Measurements from ENCODE around the gene ZNF654. TPM values are rescaled to one million over a fixed set of nuclear protein-coding genes. Genes with fewer than 3 reads are reported as not detected.
"Not testable (repeated sequence)": the region's sequence is repeated elsewhere in the genome, so short reads cannot be mapped to it uniquely, and the experiment has no call there.

The ZNF654 gene
- polyA plus RNA-seq, 1 experiment: 6.7 TPM

GRCh38 chr3:88113311-88114162 is 54.5 kb downstream of the ZNF654 start:
- POLR2A ChIA-PET: interaction anchor here (0.8 kb wide), 1 partner anchor 55 kb away, joined by 4 read pairs; no protein-coding TSS in a partner anchor
- H3K27ac ChIP-seq (ENCODE audit: low read depth, low read length): no peak overlapping the region

GRCh38 chr3:88114878-88115549 is 56.0 kb downstream of the ZNF654 start:
- Histone ChIP-seq H3K27ac (ENCODE audit: low read depth, low read length) (no peak overlapping the region), H3K4me3 (ENCODE audit: low read depth, low read length) (no peak overlapping the region), H3K9me3 (ENCODE audit: control insufficient read depth, insufficient read depth, low read length) (no peaks in the 10 kb centered on the region), H3K27me3 (ENCODE audit: control insufficient read depth, insufficient read depth, low read length) (no peaks in the 10 kb centered on the region)
- ChIA-PET CTCF (interaction anchor here (0.7 to 3.6 kb wide), 7 partner anchors 8 to 1413 kb away, joined by 3 to 56 read pairs (median 3); no protein-coding TSS in a partner anchor), POLR2A (no interaction called here)
- no peak for DNase-seq (ENCODE audit: low read depth, low spot score)
- no peak for TF ChIP-seq CTCF (IDR thresholded peaks at IDR 0.05; ENCODE audit: low read depth, low read length)

More at GRCh38 chr3:88113311-88114162, 54.5 kb downstream of the ZNF654 start:
- Histone ChIP-seq H3K27me3 (ENCODE audit: control insufficient read depth, insufficient read depth, low read length) (no peaks in the 10 kb centered on the region), H3K4me3 (ENCODE audit: low read depth, low read length) (no peak overlapping the region), H3K9me3 (ENCODE audit: control insufficient read depth, insufficient read depth, low read length) (no peaks in the 10 kb centered on the region)
- peak; percentile 84 for TF ChIP-seq CTCF (IDR thresholded peaks at IDR 0.05; ENCODE audit: low read depth, low read length)
- CTCF ChIA-PET: interaction anchor here (0.6 to 3.6 kb wide), 48 partner anchors 8 to 853 kb away, joined by 3 to 56 read pairs (median 6); partner anchors contain the start of genes CGGBP1 and ZNF654
- DNase-seq (ENCODE audit: low read depth, low spot score): peak; percentile 42

- no peak for TF ChIP-seq CTCF (IDR thresholded peaks at IDR 0.05; ENCODE audit: low read depth, low read length)
- DNase-seq (ENCODE audit: low read depth, low spot score): no peak
- ChIA-PET POLR2A (no interaction called here), CTCF (no interaction called here)
- Histone ChIP-seq H3K4me3 (ENCODE audit: low read depth, low read length) (no peak overlapping the region), H3K27ac (ENCODE audit: low read depth, low read length) (no peak overlapping the region), H3K27me3 (ENCODE audit: control insufficient read depth, insufficient read depth, low read length) (no peaks in the 10 kb centered on the region), H3K9me3 (ENCODE audit: control insufficient read depth, insufficient read depth, low read length) (no peaks in the 10 kb centered on the region)
Measured at GRCh38 chr3:88117683-88118082, 58.6 kb downstream of the ZNF654 start.

GRCh38 chr3:88118603-88119002 is 59.5 kb downstream of the ZNF654 start:
- POLR2A ChIA-PET; H3K4me3 ChIP-seq (ENCODE audit: low read depth, low read length); CTCF ChIA-PET; H3K9me3 ChIP-seq (ENCODE audit: control insufficient read depth, insufficient read depth, low read length); H3K27me3 ChIP-seq (ENCODE audit: control insufficient read depth, insufficient read depth, low read length); DNase-seq (ENCODE audit: low read depth, low spot score); H3K27ac ChIP-seq (ENCODE audit: low read depth, low read length): not testable (repeated sequence)

GRCh38 chr3:88123526-88123925 is 64.5 kb downstream of the ZNF654 start:
- POLR2A ChIA-PET: no interaction called here
- CTCF ChIA-PET: interaction anchor here (0.6 to 4.5 kb wide), 4 partner anchors 9 to 825 kb away, joined by 3 to 56 read pairs (median 4); no protein-coding TSS in a partner anchor
- H3K4me3 ChIP-seq (ENCODE audit: low read depth, low read length): no peak overlapping the region
- no peaks in the 10 kb centered on the region for H3K9me3 ChIP-seq (ENCODE audit: control insufficient read depth, insufficient read depth, low read length)
- no peaks in the 10 kb centered on the region for H3K27me3 ChIP-seq (ENCODE audit: control insufficient read depth, insufficient read depth, low read length)
- H3K27ac ChIP-seq (ENCODE audit: low read depth, low read length): no peak overlapping the region
- DNase-seq (ENCODE audit: low read depth, low spot score): no peak
- TF ChIP-seq CTCF (IDR thresholded peaks at IDR 0.05; ENCODE audit: low read depth, low read length): no peak

Measured in AG04450 (cell line).